Measurements from ENCODE around the gene NTNG2. TPM values are rescaled to one million over a fixed set of nuclear protein-coding genes. Genes with fewer than 3 reads are reported as not detected.

The NTNG2 gene
- total and polyA plus RNA-seq, 9 of the 15 experiments (the other 6 are each of a cell fraction or from before 2014, with no cell fraction given) = 0.01 to 0.11 (median 0.09) TPM; not detected in 6

DNA sequence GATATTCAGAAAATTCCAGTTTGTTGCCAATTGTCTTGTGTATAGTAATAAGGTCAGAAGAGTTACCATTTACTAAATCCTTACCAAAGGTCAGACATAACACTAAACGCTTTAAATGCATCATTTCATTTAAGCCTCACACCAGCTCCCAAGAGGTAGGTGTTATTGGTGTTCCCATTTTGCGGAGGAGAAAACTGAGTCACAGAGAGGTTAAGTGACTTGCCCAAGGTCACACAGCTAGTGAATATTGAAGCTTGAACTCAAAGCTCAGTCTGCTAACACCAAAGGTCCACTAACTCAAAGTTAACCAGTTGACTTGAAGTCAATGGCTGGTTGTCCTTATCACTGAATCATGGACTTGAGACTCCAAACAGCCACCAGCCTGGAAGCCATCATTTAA, 40.8 kb upstream of the NTNG2 start:
- ChIA-PET CTCF (ENCODE audit: low intra/inter-chr PET ratio) (no interaction called here), POLR2A (no interaction called here)
- H2AFZ ChIP-seq (ENCODE audit: low read depth, low read length) = no peak overlapping the region
- intact Hi-C loops (cut with micrococcal nuclease) = no loop called here
- H3K36me3 ChIP-seq (ENCODE audit: control insufficient read depth, insufficient read depth, low read length) = no peaks in the 10 kb centered on the region
- H3K9me3 ChIP-seq (replicated peaks; ENCODE audit: control insufficient read depth, insufficient read depth, low read depth, low read length) = no peaks in the 10 kb centered on the region
- no peak overlapping the region for H3K4me3 ChIP-seq
- no peaks in the 10 kb centered on the region for H3K4me1 ChIP-seq (replicated peaks in 1 of 2; ENCODE audit: control insufficient read depth in 2 of 2, insufficient read depth in 2 of 2, low read length in 2 of 2)
- no peak overlapping the region for H3K9ac ChIP-seq (ENCODE audit: insufficient read depth in 1 of 2, low read depth in 2 of 2, low read length in 2 of 2)
- no peak overlapping the region for H3K4me2 ChIP-seq (ENCODE audit: insufficient read depth, low read length)
- H3K27me3 ChIP-seq (ENCODE audit: control insufficient read depth in 2 of 2, insufficient read depth in 2 of 2, low read length in 2 of 2) = peaks cover 14 to 21% of the 10 kb centered on the region in 2 experiments; a peak in 4 of 5 replicates
- in situ Hi-C loops (cut with MboI) = no loop called here
- DNase-seq (ENCODE audit: extremely low read depth in 1 of 4, low spot score in 3 of 4) (no peak), FAIRE-seq (no peak), ATAC-seq (no peak)
- no TSS peak for BruUV-seq (replicated peaks)
- H3K27ac ChIP-seq (ENCODE audit: extremely low read depth, low read depth, low read length) = no peak overlapping the region
- H4K20me1 ChIP-seq (replicated peaks; ENCODE audit: control insufficient read depth, insufficient read depth, low read length) = peaks cover 6% of the 10 kb centered on the region; the same call in 1 of the 2 replicates
- H3K79me2 ChIP-seq (ENCODE audit: control insufficient read depth, insufficient read depth, low read length) = no peaks in the 10 kb centered on the region
- H3K9me1 ChIP-seq (ENCODE audit: control insufficient read depth, insufficient read depth, low read length) = no peaks in the 10 kb centered on the region
- 0% methylated on average over 2 of the region's 2 CpGs for WGBS (ENCODE audit: insufficient coverage, low coverage, missing lambda C conversion rate)
- no peak for TF ChIP-seq FOXA3 (CRISPR knock-in tag; conservative IDR thresholded peaks at IDR 0.05 in 1 of 2, IDR thresholded peaks at IDR 0.05 in 1 of 2)
- TF ChIP-seq RBM25 (IDR thresholded peaks at IDR 0.05; ENCODE audit: low read depth, low read length, severe bottlenecking) = peak; percentile 92
- no peak for TF ChIP-seq ZBTB40 (IDR thresholded peaks at IDR 0.05)
- TF ChIP-seq ZBTB40 (CRISPR knock-in tag; IDR thresholded peaks at IDR 0.05) = no peak
- peak; percentile 58 for TF ChIP-seq ZFP36 (IDR thresholded peaks at IDR 0.05; ENCODE audit: low read depth, low read length, partially characterized antibody)
- TF ChIP-seq BCOR (IDR thresholded peaks at IDR 0.05) = peak; percentile 71
- no peak for TF ChIP-seq ZNF76 (CRISPR knock-in tag; IDR thresholded peaks at IDR 0.05; ENCODE audit: borderline replicate concordance)
- TF ChIP-seq, protein P1, sequence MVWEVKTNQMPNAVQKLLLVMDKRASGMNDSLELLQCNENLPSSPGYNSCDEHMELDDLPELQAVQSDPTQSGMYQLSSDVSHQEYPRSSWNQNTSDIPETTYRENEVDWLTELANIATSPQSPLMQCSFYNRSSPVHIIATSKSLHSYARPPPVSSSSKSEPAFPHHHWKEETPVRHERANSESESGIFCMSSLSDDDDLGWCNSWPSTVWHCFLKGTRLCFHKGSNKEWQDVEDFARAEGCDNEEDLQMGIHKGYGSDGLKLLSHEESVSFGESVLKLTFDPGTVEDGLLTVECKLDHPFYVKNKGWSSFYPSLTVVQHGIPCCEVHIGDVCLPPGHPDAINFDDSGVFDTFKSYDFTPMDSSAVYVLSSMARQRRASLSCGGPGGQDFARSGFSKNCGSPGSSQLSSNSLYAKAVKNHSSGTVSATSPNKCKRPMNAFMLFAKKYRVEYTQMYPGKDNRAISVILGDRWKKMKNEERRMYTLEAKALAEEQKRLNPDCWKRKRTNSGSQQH (CRISPR knock-in tag; IDR thresholded peaks at IDR 0.05) = no peak
- TF ChIP-seq FOXJ3 (CRISPR knock-in tag; IDR thresholded peaks at IDR 0.05) = no peak
- no peak for TF ChIP-seq ARID3A (IDR thresholded peaks at IDR 0.05; ENCODE audit: borderline replicate concordance, low read depth, low read length)
- TF ChIP-seq KDM1A (IDR thresholded peaks at IDR 0.05) = peak in 1 of 2 experiments; percentile 29; a peak in 1 of 4 replicates
